ENCODE measurements around the gene SALL1. TPM values are rescaled to one million over a fixed set of nuclear protein-coding genes. Genes with fewer than 3 reads are reported as not detected.

SALL1 gene
- total and polyA plus RNA-seq, 2 donors (not counting 3 experiments of a cell fraction or from before 2014, with no cell fraction given): not detected

- no peaks in the 10 kb centered on the region for H4K20me1 ChIP-seq (replicated peaks; ENCODE audit: control insufficient read depth, extremely low read depth, insufficient read depth, low read length)
- FAIRE-seq: no peak
- CTCF ChIA-PET: no interaction called here
- POLR2A ChIA-PET: no interaction called here
- BruUV-seq (replicated peaks): no TSS peak
- no peaks in the 10 kb centered on the region for H3K36me3 ChIP-seq (ENCODE audit: control insufficient read depth in 2 of 2, extremely low read depth in 1 of 2, insufficient read depth in 2 of 2, low read length in 2 of 2)
- no peak overlapping the region for H3K4me3 ChIP-seq (replicated peaks in 1 of 3; ENCODE audit: insufficient read depth in 1 of 3, low read depth in 1 of 3, low read length in 3 of 3)
- H3K9me3 ChIP-seq (replicated peaks; ENCODE audit: control insufficient read depth, insufficient read depth, low read length): no peaks in the 10 kb centered on the region
- no peak overlapping the region for H3K9ac ChIP-seq (replicated peaks; ENCODE audit: extremely low read depth, insufficient read depth, low read length)
- dilution Hi-C loops (cut with MboI; ENCODE audit: extremely low pct_ligation_motif_present, low sequenced_read_pairs) (no loop called here), intact Hi-C loops (cut with micrococcal nuclease) (no loop called here)
- H3K27ac ChIP-seq (ENCODE audit: insufficient read depth, low read depth, low read length): no peak overlapping the region
- H3K27me3 ChIP-seq (ENCODE audit: control insufficient read depth in 2 of 2, insufficient read depth in 2 of 2, low read length in 2 of 2): no peaks in the 10 kb centered on the region
- H3K4me1 ChIP-seq (ENCODE audit: control insufficient read depth, extremely low read depth, insufficient read depth, low read length): no peaks in the 10 kb centered on the region
- H3K9me1 ChIP-seq (replicated peaks; ENCODE audit: control insufficient read depth, extremely low read depth, insufficient read depth, low read length): no peaks in the 10 kb centered on the region
- no peak for TF ChIP-seq CTCF (IDR thresholded peaks at IDR 0.05; ENCODE audit: extremely low read depth in 1 of 2, insufficient read depth in 1 of 2, low read depth in 1 of 2, low read length in 2 of 2)
- TF ChIP-seq MYC (IDR thresholded peaks at IDR 0.05; ENCODE audit: low read depth, low read length): no peak
- TF ChIP-seq GATA2 (IDR thresholded peaks at IDR 0.05; ENCODE audit: insufficient read depth, insufficient read length, low read depth, low read length): no peak
- TF ChIP-seq, protein P1, sequence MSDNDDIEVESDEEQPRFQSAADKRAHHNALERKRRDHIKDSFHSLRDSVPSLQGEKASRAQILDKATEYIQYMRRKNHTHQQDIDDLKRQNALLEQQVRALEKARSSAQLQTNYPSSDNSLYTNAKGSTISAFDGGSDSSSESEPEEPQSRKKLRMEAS (IDR thresholded peaks at IDR 0.05; ENCODE audit: insufficient read depth, insufficient read length): no peak
- no peak for TF ChIP-seq JUN (IDR thresholded peaks at IDR 0.05; ENCODE audit: borderline replicate concordance, insufficient read depth, insufficient read length, low read depth)
- no peak for TF ChIP-seq EZH2 (IDR thresholded peaks at IDR 0.05; ENCODE audit: borderline replicate concordance, low read depth, low read length, severe bottlenecking)
- no peak for TF ChIP-seq POLR2A (IDR thresholded peaks at IDR 0.05; ENCODE audit: low read depth, low read length)
- no peak for TF ChIP-seq FOS (IDR thresholded peaks at IDR 0.05; ENCODE audit: borderline replicate concordance, insufficient read depth, low read length)
- no peak for TF ChIP-seq POLR2AphosphoS5 (IDR thresholded peaks at IDR 0.05; ENCODE audit: insufficient read depth, low read depth, low read length)
- H2AFZ ChIP-seq (ENCODE audit: low read depth, low read length): no peak overlapping the region
- H3K79me2 ChIP-seq (ENCODE audit: control insufficient read depth, insufficient read depth, low read length): no peaks in the 10 kb centered on the region
- H3K4me2 ChIP-seq (ENCODE audit: insufficient read depth, low read length): no peak overlapping the region
- DNase-seq (ENCODE audit: low read depth, low spot score): no peak
Observed at GRCh38 chr16:51113236-51114125, 37.6 kb downstream of the SALL1 start.
